OCI-LY3 (cell line): ENCODE measurements around the gene COL10A1.
A peak's percentile ranks its signal among the peaks of the same experiment; 100 is the strongest.

Experiments used
- H2AFZ ChIP-seq: fragments of 200-600, 300-600 bp; shearing (Covaris generic); 2 replicates; pipeline ENCODE4 v1.6.0; 2014; ENCODE audit warnings: antibody characterized with exemption, low read depth, low read length
- H3K27ac ChIP-seq: fragments of 200-600, 300-600 bp; sonication (generic); 2 replicates; pipeline ENCODE4 v1.5.1; 2014; ENCODE audit warnings: mild to moderate bottlenecking, low read length, moderate library complexity, mixed read lengths
- H3K27me3 ChIP-seq: fragments of 200-600, 300-600 bp; sonication (generic); 2 replicates; pipeline ENCODE4 v1.6.1; 2014; ENCODE audit warnings: low read depth, low read length, mixed read lengths
- H3K36me3 ChIP-seq: fragments of 200-600, 300-600 bp; sonication (generic); replicated peaks from 2 replicates; pipeline ENCODE3; 2014; ENCODE audit warnings: low read depth, low read length, mixed read lengths
- H3K4me1 ChIP-seq: fragments of 300-600, 200-600 bp; sonication (generic); 2 replicates; pipeline ENCODE4 v1.6.1; 2014; ENCODE audit warnings: low read length, mixed read lengths
- H3K4me2 ChIP-seq: fragments of 200-600, 300-600 bp; sonication (generic); 2 replicates; pipeline ENCODE4 v1.6.1; 2014; ENCODE audit warnings: low read length, mixed read lengths
- H3K4me3 ChIP-seq: fragments of 300-600, 200-600 bp; sonication (generic); 2 replicates; pipeline ENCODE4 v1.5.1; 2014; ENCODE audit warnings: antibody characterized with exemption, mild to moderate bottlenecking, low read length, moderate library complexity
- H3K79me2 ChIP-seq: fragments of 300-600, 200-600 bp; shearing (Covaris generic); 2 replicates; pipeline ENCODE4 v1.6.1; 2014; ENCODE audit warnings: mild to moderate bottlenecking, low read length, mixed read lengths
- H3K9ac ChIP-seq: fragments of 300-600, 200-600 bp; shearing (Covaris generic); 2 replicates; pipeline ENCODE4 v1.6.0; 2014; ENCODE audit warnings: mild to moderate bottlenecking, low read length, moderate library complexity
- H3K9me3 ChIP-seq: fragments of 200-600, 300-600 bp; shearing (Covaris generic); 2 replicates; pipeline ENCODE4 v1.6.1; 2014; ENCODE audit warnings: low read length, mixed read lengths; ENCODE audit not compliant: insufficient read depth
- H4K20me1 ChIP-seq: fragments of 200-600, 300-600 bp; sonication (generic); 2 replicates; pipeline ENCODE4 v1.6.1; 2016; ENCODE audit warnings: low read length, mixed read lengths; ENCODE audit not compliant: insufficient read depth
- EZH2phosphoT487 ChIP-seq: fragments of 200-600 bp; shearing (Covaris generic); IDR thresholded peaks from 2 replicates; pipeline ENCODE4 v1.6.1; 2018; ENCODE audit warnings: antibody characterized with exemption, mixed run types, low read depth
- TF ChIP-seq, protein P1 (sequence below): fragments of 200-600, 300-600 bp; sonication (generic); IDR thresholded peaks from 2 replicates; pipeline ENCODE4 v1.5.1; 2014; ENCODE audit warnings: antibody characterized with exemption, low read length, low read depth

COL10A1 gene

GRCh38 chr6:116101302-116101718 lies 24.6 kb downstream of the COL10A1 start:
- Histone ChIP-seq H2AFZ (0 out of 2 replicates have a peak overlapping the region, but pooled peaks have one; percentile 42), H3K9ac (peak overlapping the region; percentile 77), H4K20me1 (peaks cover 3% of the 10 kb centered on the region; the same call in 1 of the 2 replicates), H3K4me1 (peaks cover 25% of the 10 kb centered on the region), H3K4me2 (peak overlapping the region; percentile 86), H3K27me3 (no peaks in the 10 kb centered on the region), H3K36me3 (peaks cover 3% of the 10 kb centered on the region), H3K27ac (peak overlapping the region; percentile 87), H3K4me3 (peak overlapping the region; percentile 93), H3K79me2 (peaks cover 39% of the 10 kb centered on the region), H3K9me3 (no peaks in the 10 kb centered on the region)
- no peak for TF ChIP-seq EZH2phosphoT487
- TF ChIP-seq, protein P1, sequence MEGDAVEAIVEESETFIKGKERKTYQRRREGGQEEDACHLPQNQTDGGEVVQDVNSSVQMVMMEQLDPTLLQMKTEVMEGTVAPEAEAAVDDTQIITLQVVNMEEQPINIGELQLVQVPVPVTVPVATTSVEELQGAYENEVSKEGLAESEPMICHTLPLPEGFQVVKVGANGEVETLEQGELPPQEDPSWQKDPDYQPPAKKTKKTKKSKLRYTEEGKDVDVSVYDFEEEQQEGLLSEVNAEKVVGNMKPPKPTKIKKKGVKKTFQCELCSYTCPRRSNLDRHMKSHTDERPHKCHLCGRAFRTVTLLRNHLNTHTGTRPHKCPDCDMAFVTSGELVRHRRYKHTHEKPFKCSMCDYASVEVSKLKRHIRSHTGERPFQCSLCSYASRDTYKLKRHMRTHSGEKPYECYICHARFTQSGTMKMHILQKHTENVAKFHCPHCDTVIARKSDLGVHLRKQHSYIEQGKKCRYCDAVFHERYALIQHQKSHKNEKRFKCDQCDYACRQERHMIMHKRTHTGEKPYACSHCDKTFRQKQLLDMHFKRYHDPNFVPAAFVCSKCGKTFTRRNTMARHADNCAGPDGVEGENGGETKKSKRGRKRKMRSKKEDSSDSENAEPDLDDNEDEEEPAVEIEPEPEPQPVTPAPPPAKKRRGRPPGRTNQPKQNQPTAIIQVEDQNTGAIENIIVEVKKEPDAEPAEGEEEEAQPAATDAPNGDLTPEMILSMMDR, result no peak

GRCh38 chr6:116100419-116101301 lies 25.3 kb downstream of the COL10A1 start, which contains the start of gene NT5DC1:
Gene NT5DC1, plus strand, starts transcription at chr6:116100853. Its CDS starts 78 bp downstream, at chr6:116100931.
- H3K27ac ChIP-seq, result peak within 1 kb of the TSS; percentile 87
- H3K36me3 ChIP-seq, result peaks cover 5% of the 10 kb centered on the region
- peak within 1 kb of the TSS; percentile 77 for H3K9ac ChIP-seq
- no peaks in the 10 kb centered on the region for H3K9me3 ChIP-seq
- peak within 1 kb of the TSS; percentile 93 for H3K4me3 ChIP-seq
- H3K27me3 ChIP-seq, result no peaks in the 10 kb centered on the region
- H3K4me2 ChIP-seq, result peak within 1 kb of the TSS; percentile 90
- peaks cover 39% of the 10 kb centered on the region for H3K79me2 ChIP-seq
- TF ChIP-seq EZH2phosphoT487, result no peak
- TF ChIP-seq, protein P1, result peak; percentile 21; the same call in 1 of the 2 replicates
- peaks cover 25% of the 10 kb centered on the region for H3K4me1 ChIP-seq
- H4K20me1 ChIP-seq, result peaks cover 3% of the 10 kb centered on the region; the same call in 1 of the 2 replicates
- H2AFZ ChIP-seq, result peak within 1 kb of the TSS; percentile 85; the same call in 1 of the 2 replicates

DNA sequence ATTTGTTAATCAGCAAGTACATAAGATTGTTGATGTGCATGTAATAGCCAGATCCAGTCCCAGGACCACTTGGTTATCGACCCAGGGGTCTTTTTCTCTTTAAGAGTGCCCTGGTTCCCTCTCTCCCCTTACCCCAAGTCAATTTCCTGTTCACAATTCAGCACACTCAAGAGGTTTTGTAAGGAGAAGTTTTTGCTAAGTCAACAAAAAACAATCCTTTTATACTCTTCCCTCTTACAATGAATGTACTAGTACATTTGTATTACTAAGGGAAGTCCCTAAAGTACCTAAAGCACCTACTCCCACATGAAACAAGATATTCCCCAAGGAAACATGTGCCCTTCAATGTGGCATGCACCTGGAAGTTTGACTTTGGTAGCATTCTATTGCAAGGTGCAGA lies 26.9 kb downstream of the COL10A1 start:
- H3K27ac ChIP-seq, result no peak overlapping the region
- TF ChIP-seq, protein P1, result no peak
- TF ChIP-seq EZH2phosphoT487, result no peak
- peak overlapping the region; percentile 93 for H3K4me3 ChIP-seq
- H3K4me1 ChIP-seq, result peaks cover 25% of the 10 kb centered on the region
- no peaks in the 10 kb centered on the region for H3K9me3 ChIP-seq
- H4K20me1 ChIP-seq, result no peaks in the 10 kb centered on the region
- peaks cover 29% of the 10 kb centered on the region for H3K79me2 ChIP-seq
- H3K27me3 ChIP-seq, result no peaks in the 10 kb centered on the region
- peak overlapping the region; percentile 90 for H3K4me2 ChIP-seq
- no peak overlapping the region for H3K9ac ChIP-seq
- peaks cover 5% of the 10 kb centered on the region for H3K36me3 ChIP-seq
- no peak overlapping the region for H2AFZ ChIP-seq
